Measurements from ENCODE around the gene EXOC7. TPM values are rescaled to one million over a fixed set of nuclear protein-coding genes. Genes with fewer than 3 reads are reported as not detected.
"Not testable (repeated sequence)": the region's sequence is repeated elsewhere in the genome, so short reads cannot be mapped to it uniquely, and the experiment has no call there.

EXOC7 gene
- polyA plus RNA-seq, 3 donors, result 30.7 to 86.5 (median 42.4) TPM

DNA sequence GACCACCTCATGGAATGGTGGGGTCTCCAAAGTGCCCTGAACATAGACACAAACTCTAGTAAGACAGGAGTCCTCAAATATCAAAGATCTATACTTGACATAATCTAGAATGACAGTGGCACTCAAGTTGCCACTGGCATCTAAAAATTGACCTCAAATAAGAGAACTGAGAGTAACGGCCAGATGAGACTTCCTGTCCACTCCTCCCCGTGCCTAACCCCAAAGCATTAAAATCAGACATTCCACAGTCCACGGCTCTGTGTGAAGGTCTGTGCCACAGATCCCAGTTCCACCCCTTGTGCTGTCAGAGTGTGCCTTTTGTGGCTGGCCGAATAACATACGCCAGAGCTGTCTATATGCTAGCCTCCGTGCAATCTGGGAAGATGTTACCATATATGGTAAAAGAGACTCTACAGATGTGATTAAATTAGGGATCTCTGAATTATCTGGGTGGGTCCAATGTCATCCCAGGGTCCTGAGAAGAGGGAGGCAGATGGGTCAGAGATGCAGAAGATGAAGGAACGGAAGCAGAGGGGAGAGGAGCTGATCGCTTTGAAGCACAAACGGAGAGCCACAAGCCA lies 55.5 kb downstream of the EXOC7 start:
- H4K20me1 ChIP-seq (ENCODE audit: insufficient read depth, low read length), result peaks cover 43% of the 10 kb centered on the region
- no peak for DNase-seq
- WGBS (ENCODE audit: insufficient coverage), result 42% methylated on average over 9 of the region's 9 CpGs
- Mint-ChIP-seq H3K27me3 (ENCODE audit: low read depth in 3 of 3) (no peaks in the 10 kb centered on the region), H3K9me3 (peaks cover 0 to 4% (median 0%) of the 10 kb centered on the region in 7 donors), H3K27ac (peak overlapping the region in 5 of 7 donors; percentile 21 to 66 (median 23)), H3K36me3 (peaks cover 78 to 96% of the 10 kb centered on the region in 2 donors), H3K4me1 (peaks cover 28% of the 10 kb centered on the region), H3K4me3 (no peak overlapping the region)
- no peak overlapping the region for H3K4me3 ChIP-seq (replicated peaks in 1 of 3; ENCODE audit: low read depth in 2 of 3, low read length in 3 of 3)
- no peaks in the 10 kb centered on the region for H3K27me3 ChIP-seq (ENCODE audit: control insufficient read depth in 2 of 2, insufficient read depth in 2 of 2, low read length in 2 of 2)
- H3K27ac ChIP-seq (ENCODE audit: low read depth in 1 of 2, low read length in 2 of 2), result peak overlapping the region in 1 of 2 donors; percentile 56
- H3K9ac ChIP-seq (ENCODE audit: insufficient read depth, low read length, poor library complexity, severe bottlenecking), result no peak overlapping the region
- no peak overlapping the region for H2AFZ ChIP-seq (ENCODE audit: insufficient read depth, low read depth, low read length, poor library complexity, severe bottlenecking)
- peaks cover 27 to 28% of the 10 kb centered on the region in 2 donors for H3K4me1 ChIP-seq (ENCODE audit: control insufficient read depth in 1 of 2, insufficient read depth in 2 of 2, low read length in 2 of 2)
- peaks cover 75 to 96% of the 10 kb centered on the region in 2 donors for H3K36me3 ChIP-seq (replicated peaks in 1 of 2; ENCODE audit: control insufficient read depth in 1 of 2, insufficient read depth in 2 of 2, low read length in 2 of 2)
- intact Hi-C loops (cut with micrococcal nuclease), result no loop called here
- TF ChIP-seq, protein P1, sequence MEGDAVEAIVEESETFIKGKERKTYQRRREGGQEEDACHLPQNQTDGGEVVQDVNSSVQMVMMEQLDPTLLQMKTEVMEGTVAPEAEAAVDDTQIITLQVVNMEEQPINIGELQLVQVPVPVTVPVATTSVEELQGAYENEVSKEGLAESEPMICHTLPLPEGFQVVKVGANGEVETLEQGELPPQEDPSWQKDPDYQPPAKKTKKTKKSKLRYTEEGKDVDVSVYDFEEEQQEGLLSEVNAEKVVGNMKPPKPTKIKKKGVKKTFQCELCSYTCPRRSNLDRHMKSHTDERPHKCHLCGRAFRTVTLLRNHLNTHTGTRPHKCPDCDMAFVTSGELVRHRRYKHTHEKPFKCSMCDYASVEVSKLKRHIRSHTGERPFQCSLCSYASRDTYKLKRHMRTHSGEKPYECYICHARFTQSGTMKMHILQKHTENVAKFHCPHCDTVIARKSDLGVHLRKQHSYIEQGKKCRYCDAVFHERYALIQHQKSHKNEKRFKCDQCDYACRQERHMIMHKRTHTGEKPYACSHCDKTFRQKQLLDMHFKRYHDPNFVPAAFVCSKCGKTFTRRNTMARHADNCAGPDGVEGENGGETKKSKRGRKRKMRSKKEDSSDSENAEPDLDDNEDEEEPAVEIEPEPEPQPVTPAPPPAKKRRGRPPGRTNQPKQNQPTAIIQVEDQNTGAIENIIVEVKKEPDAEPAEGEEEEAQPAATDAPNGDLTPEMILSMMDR (IDR thresholded peaks at IDR 0.05), result no peak
- peaks cover 9% of the 10 kb centered on the region for H3K79me2 ChIP-seq (ENCODE audit: insufficient read depth, low read length)
- no peaks in the 10 kb centered on the region for H3K9me3 ChIP-seq (replicated peaks in 1 of 2; ENCODE audit: control insufficient read depth in 1 of 2, insufficient read depth in 1 of 2, low read length in 2 of 2)
- no peak overlapping the region for H3K4me2 ChIP-seq (replicated peaks; ENCODE audit: extremely low read depth, low read length, poor library complexity, severe bottlenecking)

DNA sequence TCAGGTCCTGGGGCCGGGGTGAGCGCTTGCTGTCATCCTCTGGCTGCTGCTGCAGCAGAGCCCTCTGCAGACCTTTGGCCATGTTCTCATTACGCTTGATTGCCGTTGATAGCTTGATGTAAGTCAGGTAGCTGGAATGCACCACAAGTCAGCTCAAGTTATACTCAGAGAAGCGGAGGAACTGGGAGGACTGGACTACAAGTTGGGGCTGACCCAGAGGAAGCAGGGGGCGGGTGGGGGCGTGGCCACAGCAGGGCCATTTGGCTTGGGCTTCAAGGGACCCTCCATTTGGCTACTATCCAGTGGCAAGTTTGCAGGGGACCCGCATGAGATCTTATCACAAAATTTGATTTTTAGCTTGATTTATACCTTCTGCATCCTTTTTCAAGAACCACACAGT lies 57.5 kb downstream of the EXOC7 start:
- no peak overlapping the region for H2AFZ ChIP-seq (ENCODE audit: insufficient read depth, low read depth, low read length, poor library complexity, severe bottlenecking)

DNA sequence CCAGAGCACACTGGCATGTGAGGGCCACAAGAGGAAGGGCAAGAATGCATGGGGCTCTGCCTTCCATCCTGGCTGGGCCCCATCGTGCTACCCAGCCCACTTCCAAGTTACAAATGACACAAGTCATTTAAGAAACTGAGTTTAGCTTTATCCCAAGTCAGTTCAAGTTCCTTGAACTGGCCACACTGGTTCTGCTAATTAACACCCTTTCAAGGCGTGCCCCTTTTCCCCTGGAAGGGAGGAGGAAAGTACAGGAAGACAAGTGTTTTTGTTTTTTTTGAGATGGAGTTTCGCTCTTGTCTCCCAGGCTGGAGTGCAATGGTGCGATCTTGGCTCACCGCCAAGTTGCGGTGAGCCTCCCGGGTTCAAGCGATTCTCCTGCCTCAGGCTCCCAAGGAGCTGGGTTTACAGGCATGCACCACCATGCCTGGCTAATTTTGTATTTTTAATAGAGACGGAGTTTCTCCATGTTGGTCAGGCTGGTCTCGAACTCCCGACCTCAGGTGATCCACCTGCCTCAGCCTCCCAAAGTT lies 59.0 kb downstream of the EXOC7 start:
- H3K27ac ChIP-seq (ENCODE audit: low read depth in 1 of 2, low read length in 2 of 2); H2AFZ ChIP-seq (ENCODE audit: insufficient read depth, low read depth, low read length, poor library complexity, severe bottlenecking); DNase-seq; H3K9me3 Mint-ChIP-seq; H3K4me2 ChIP-seq (replicated peaks; ENCODE audit: extremely low read depth, low read length, poor library complexity, severe bottlenecking); H3K4me3 Mint-ChIP-seq; H3K79me2 ChIP-seq (ENCODE audit: insufficient read depth, low read length); H3K4me3 ChIP-seq (replicated peaks in 1 of 3; ENCODE audit: low read depth in 2 of 3, low read length in 3 of 3); H3K27me3 ChIP-seq (ENCODE audit: control insufficient read depth in 2 of 2, insufficient read depth in 2 of 2, low read length in 2 of 2); intact Hi-C loops (cut with micrococcal nuclease); H3K9ac ChIP-seq (ENCODE audit: insufficient read depth, low read length, poor library complexity, severe bottlenecking); H3K27me3 Mint-ChIP-seq (ENCODE audit: low read depth in 3 of 3); H3K9me3 ChIP-seq (replicated peaks in 1 of 2; ENCODE audit: control insufficient read depth in 1 of 2, insufficient read depth in 1 of 2, low read length in 2 of 2); H3K27ac Mint-ChIP-seq: not testable (repeated sequence)
- Mint-ChIP-seq H3K36me3 (peaks cover 77 to 98% of the 10 kb centered on the region in 2 donors), H3K4me1 (peaks cover 16% of the 10 kb centered on the region)
- Histone ChIP-seq H4K20me1 (ENCODE audit: insufficient read depth, low read length) (peaks cover 15% of the 10 kb centered on the region), H3K4me1 (ENCODE audit: control insufficient read depth in 1 of 2, insufficient read depth in 2 of 2, low read length in 2 of 2) (peaks cover 17 to 18% of the 10 kb centered on the region in 2 donors), H3K36me3 (replicated peaks in 1 of 2; ENCODE audit: control insufficient read depth in 1 of 2, insufficient read depth in 2 of 2, low read length in 2 of 2) (peaks cover 85 to 99% of the 10 kb centered on the region in 2 donors)
- WGBS (ENCODE audit: insufficient coverage), result 94% methylated on average over 7 of the region's 11 CpGs

More for the DNA sequence above, 57.5 kb downstream of the EXOC7 start:
- no peaks in the 10 kb centered on the region for H3K27me3 ChIP-seq (ENCODE audit: control insufficient read depth in 2 of 2, insufficient read depth in 2 of 2, low read length in 2 of 2)
- no peak overlapping the region for H3K4me3 ChIP-seq (replicated peaks in 1 of 3; ENCODE audit: low read depth in 2 of 3, low read length in 3 of 3)
- peaks cover 81 to 99% of the 10 kb centered on the region in 2 donors for H3K36me3 ChIP-seq (replicated peaks in 1 of 2; ENCODE audit: control insufficient read depth in 1 of 2, insufficient read depth in 2 of 2, low read length in 2 of 2)
- H3K4me1 Mint-ChIP-seq, result peaks cover 28% of the 10 kb centered on the region
- H3K27ac Mint-ChIP-seq, result peak overlapping the region in 1 of 7 donors; percentile 30
- peaks cover 30% of the 10 kb centered on the region for H4K20me1 ChIP-seq (ENCODE audit: insufficient read depth, low read length)
- no peak overlapping the region for H3K9ac ChIP-seq (ENCODE audit: insufficient read depth, low read length, poor library complexity, severe bottlenecking)
- TF ChIP-seq, protein P1 (IDR thresholded peaks at IDR 0.05), result no peak
- no peaks in the 10 kb centered on the region for H3K9me3 ChIP-seq (replicated peaks in 1 of 2; ENCODE audit: control insufficient read depth in 1 of 2, insufficient read depth in 1 of 2, low read length in 2 of 2)
- H3K4me1 ChIP-seq (ENCODE audit: control insufficient read depth in 1 of 2, insufficient read depth in 2 of 2, low read length in 2 of 2), result peaks cover 27 to 28% of the 10 kb centered on the region in 2 donors
- 97% methylated on average over 8 of the region's 8 CpGs for WGBS (ENCODE audit: insufficient coverage)
- H3K36me3 Mint-ChIP-seq, result peaks cover 77 to 97% of the 10 kb centered on the region in 2 donors
- H3K4me2 ChIP-seq (replicated peaks; ENCODE audit: extremely low read depth, low read length, poor library complexity, severe bottlenecking), result no peak overlapping the region
- no peak overlapping the region for H3K27ac ChIP-seq (ENCODE audit: low read depth in 1 of 2, low read length in 2 of 2)
- H3K79me2 ChIP-seq (ENCODE audit: insufficient read depth, low read length), result peaks cover 1% of the 10 kb centered on the region
- DNase-seq, result no peak
- H3K4me3 Mint-ChIP-seq, result no peak overlapping the region
- intact Hi-C loops (cut with micrococcal nuclease), result no loop called here
- peaks cover 0 to 4% (median 0%) of the 10 kb centered on the region in 7 donors for H3K9me3 Mint-ChIP-seq
- H3K27me3 Mint-ChIP-seq (ENCODE audit: low read depth in 3 of 3), result no peaks in the 10 kb centered on the region
